ENCODE data around the gene AIG1. TPM values are rescaled to one million over a fixed set of nuclear protein-coding genes. Genes with fewer than 3 reads are reported as not detected.
"Not testable (repeated sequence)": the region's sequence is repeated elsewhere in the genome, so short reads cannot be mapped to it uniquely, and the experiment has no call there.

The AIG1 gene
- total and polyA plus RNA-seq, 4 donors: 19.9 to 31.7 (median 27.3) TPM

GRCh38 chr6:143241911-143242310 lies 181.2 kb downstream of the AIG1 start:
- H3K27me3 ChIP-seq (ENCODE audit: control insufficient read depth in 3 of 3, insufficient read depth in 3 of 3, low read length in 2 of 3): no peaks in the 10 kb centered on the region
- H3K36me3 ChIP-seq (ENCODE audit: control insufficient read depth in 4 of 4, insufficient read depth in 4 of 4, low read length in 4 of 4): no peaks in the 10 kb centered on the region
- DNase-seq (no peak), ATAC-seq (ENCODE audit: insufficient read depth, low FRiP score) (no peak)
- no peak overlapping the region for H3K9ac ChIP-seq (ENCODE audit: insufficient read depth in 1 of 2, low read length in 2 of 2)
- TF ChIP-seq CTCF (IDR thresholded peaks at IDR 0.05; ENCODE audit: control extremely low read depth, extremely low read depth): no peak
- H3K4me3 ChIP-seq: no peak overlapping the region
- no peaks in the 10 kb centered on the region for H3K9me3 ChIP-seq (ENCODE audit: control insufficient read depth in 4 of 4, insufficient read depth in 3 of 4, low read length in 3 of 4)
- 93% methylated on average over 5 of the region's 5 CpGs for WGBS, 2 donors
- H3K27ac ChIP-seq (ENCODE audit: low read depth in 1 of 2, low read length in 1 of 2): no peak overlapping the region
- H3K4me1 ChIP-seq (ENCODE audit: control insufficient read depth in 5 of 5, insufficient read depth in 5 of 5, low read length in 5 of 5): peaks cover 0 to 6% (median 0%) of the 10 kb centered on the region in 5 donors

DNA sequence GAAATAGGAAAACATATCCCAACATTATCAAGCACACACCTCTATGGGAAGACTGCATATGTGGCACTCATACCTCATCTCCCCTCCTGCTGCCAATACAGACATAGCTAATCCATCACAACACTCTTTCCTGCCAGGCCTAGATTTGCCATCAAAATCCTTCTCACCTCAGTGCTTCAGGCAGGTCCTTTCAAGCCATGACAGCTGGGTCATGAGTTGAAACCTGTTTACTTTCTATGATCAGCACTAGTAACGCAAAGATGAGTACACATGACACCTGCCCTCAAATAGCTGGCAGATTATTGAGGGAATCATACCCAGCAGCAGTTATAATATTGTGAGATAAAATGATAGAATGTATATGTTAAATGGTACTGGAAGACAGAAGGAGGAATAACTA lies 183.1 kb downstream of the AIG1 start:
- no peak overlapping the region for H3K9ac ChIP-seq (ENCODE audit: insufficient read depth in 1 of 2, low read length in 2 of 2)
- ATAC-seq (ENCODE audit: insufficient read depth, low FRiP score): no peak
- no peak for TF ChIP-seq CTCF (IDR thresholded peaks at IDR 0.05; ENCODE audit: control extremely low read depth, extremely low read depth)
- no peak overlapping the region for H3K27ac ChIP-seq (ENCODE audit: low read depth in 1 of 2, low read length in 1 of 2)
- DNase-seq: no peak
- WGBS, 2 donors: 97 to 98% methylated on average over 1 of the region's 1 CpG
- H3K9me3 ChIP-seq (ENCODE audit: control insufficient read depth in 4 of 4, insufficient read depth in 3 of 4, low read length in 3 of 4): no peaks in the 10 kb centered on the region
- H3K36me3 ChIP-seq (ENCODE audit: control insufficient read depth in 4 of 4, insufficient read depth in 4 of 4, low read length in 4 of 4): no peaks in the 10 kb centered on the region
- no peak overlapping the region for H3K4me3 ChIP-seq
- H3K4me1 ChIP-seq (ENCODE audit: control insufficient read depth in 5 of 5, insufficient read depth in 5 of 5, low read length in 5 of 5): peaks cover 0 to 6% (median 0%) of the 10 kb centered on the region in 5 donors
- H3K27me3 ChIP-seq (ENCODE audit: control insufficient read depth in 3 of 3, insufficient read depth in 3 of 3, low read length in 2 of 3): no peaks in the 10 kb centered on the region

GRCh38 chr6:143245656-143246055 lies 185.0 kb downstream of the AIG1 start:
- ATAC-seq (ENCODE audit: insufficient read depth, low FRiP score): no peak
- Histone ChIP-seq H3K4me1 (ENCODE audit: control insufficient read depth in 5 of 5, insufficient read depth in 5 of 5, low read length in 5 of 5) (peaks cover 0 to 6% (median 0%) of the 10 kb centered on the region in 5 donors), H3K27ac (ENCODE audit: low read depth in 1 of 2, low read length in 1 of 2) (no peak overlapping the region), H3K9me3 (ENCODE audit: control insufficient read depth in 4 of 4, insufficient read depth in 3 of 4, low read length in 3 of 4) (peaks cover 0 to 5% (median 0%) of the 10 kb centered on the region in 4 donors), H3K36me3 (ENCODE audit: control insufficient read depth in 4 of 4, insufficient read depth in 4 of 4, low read length in 4 of 4) (no peaks in the 10 kb centered on the region), H3K9ac (ENCODE audit: insufficient read depth in 1 of 2, low read length in 2 of 2) (no peak overlapping the region), H3K4me3 (no peak overlapping the region), H3K27me3 (ENCODE audit: control insufficient read depth in 3 of 3, insufficient read depth in 3 of 3, low read length in 2 of 3) (no peaks in the 10 kb centered on the region)
- DNase-seq: no peak
- WGBS, 2 donors: 84 to 96% methylated on average over 6 of the region's 6 CpGs
- TF ChIP-seq CTCF (IDR thresholded peaks at IDR 0.05; ENCODE audit: control extremely low read depth, extremely low read depth): no peak

GRCh38 chr6:143246166-143246775 lies 185.6 kb downstream of the AIG1 start:
- H3K36me3 ChIP-seq (ENCODE audit: control insufficient read depth in 4 of 4, insufficient read depth in 4 of 4, low read length in 4 of 4); DNase-seq; H3K4me3 ChIP-seq; H3K9me3 ChIP-seq (ENCODE audit: control insufficient read depth in 4 of 4, insufficient read depth in 3 of 4, low read length in 3 of 4); H3K9ac ChIP-seq (ENCODE audit: insufficient read depth in 1 of 2, low read length in 2 of 2); H3K4me1 ChIP-seq (ENCODE audit: control insufficient read depth in 5 of 5, insufficient read depth in 5 of 5, low read length in 5 of 5); H3K27ac ChIP-seq (ENCODE audit: low read depth in 1 of 2, low read length in 1 of 2); ATAC-seq (ENCODE audit: insufficient read depth, low FRiP score); H3K27me3 ChIP-seq (ENCODE audit: control insufficient read depth in 3 of 3, insufficient read depth in 3 of 3, low read length in 2 of 3): not testable (repeated sequence)
- 92 to 98% methylated on average over 4 of the region's 4 CpGs for WGBS, 2 donors
